Stimulated activated naive CD8-positive, alpha-beta T cell treated with anti-CD3 and anti-CD28 coated beads, Interleukin-15, Interleukin-2, amounts not matched to agents 100 ng/mL and 50 ng/mL, for 24 hours (primary cell): ENCODE measurements around the gene HCRT.
A peak's percentile ranks its signal among the peaks of the same experiment; 100 is the strongest.

Experiments
- H3K27ac Mint-ChIP-seq: one replicate; pipeline ENCODE4 v1.8.0; 2021; ENCODE audit warnings: mild to moderate bottlenecking, mixed read lengths
- H3K27me3 Mint-ChIP-seq: one replicate; pipeline ENCODE4 v1.8.0; 2021; ENCODE audit warnings: mixed read lengths
- H3K36me3 Mint-ChIP-seq: one replicate; pipeline ENCODE4 v1.8.0; 2021; ENCODE audit warnings: low read depth, mixed read lengths
- H3K4me1 Mint-ChIP-seq: one replicate; pipeline ENCODE4 v1.8.0; 2021; ENCODE audit warnings: low read depth, mixed read lengths
- H3K4me3 Mint-ChIP-seq: one replicate; pipeline ENCODE4 v1.8.0; 2021; ENCODE audit warnings: mild to moderate bottlenecking, mixed read lengths
- H3K9me3 Mint-ChIP-seq: one replicate; pipeline ENCODE4 v1.8.0; 2021; ENCODE audit warnings: mixed read lengths

The HCRT gene

DNA sequence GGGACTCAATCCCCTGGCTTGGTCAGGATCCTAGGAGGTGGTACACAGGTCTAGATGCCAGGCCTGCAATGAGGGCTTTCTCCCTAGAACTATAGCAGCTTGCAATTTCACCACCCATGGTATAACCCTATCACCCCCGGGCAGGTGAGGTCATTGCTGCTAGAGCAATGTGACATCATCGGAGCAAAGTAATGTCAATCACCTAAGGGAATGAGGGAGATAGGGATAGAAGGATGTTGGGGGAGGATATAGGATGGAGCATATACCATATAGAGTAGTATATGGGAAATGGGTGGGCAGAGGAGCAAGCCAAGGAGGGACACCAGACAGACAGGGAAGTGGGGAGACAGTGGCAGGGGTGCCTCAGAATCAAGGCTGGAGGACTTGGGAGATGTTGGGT, 7.6 kb downstream of the HCRT start:
- Mint-ChIP-seq H3K9me3 (no peaks in the 10 kb centered on the region), H3K4me3 (no peak overlapping the region), H3K27me3 (peaks cover 24% of the 10 kb centered on the region), H3K27ac (no peak overlapping the region), H3K36me3 (no peaks in the 10 kb centered on the region), H3K4me1 (peaks cover 38% of the 10 kb centered on the region)

DNA sequence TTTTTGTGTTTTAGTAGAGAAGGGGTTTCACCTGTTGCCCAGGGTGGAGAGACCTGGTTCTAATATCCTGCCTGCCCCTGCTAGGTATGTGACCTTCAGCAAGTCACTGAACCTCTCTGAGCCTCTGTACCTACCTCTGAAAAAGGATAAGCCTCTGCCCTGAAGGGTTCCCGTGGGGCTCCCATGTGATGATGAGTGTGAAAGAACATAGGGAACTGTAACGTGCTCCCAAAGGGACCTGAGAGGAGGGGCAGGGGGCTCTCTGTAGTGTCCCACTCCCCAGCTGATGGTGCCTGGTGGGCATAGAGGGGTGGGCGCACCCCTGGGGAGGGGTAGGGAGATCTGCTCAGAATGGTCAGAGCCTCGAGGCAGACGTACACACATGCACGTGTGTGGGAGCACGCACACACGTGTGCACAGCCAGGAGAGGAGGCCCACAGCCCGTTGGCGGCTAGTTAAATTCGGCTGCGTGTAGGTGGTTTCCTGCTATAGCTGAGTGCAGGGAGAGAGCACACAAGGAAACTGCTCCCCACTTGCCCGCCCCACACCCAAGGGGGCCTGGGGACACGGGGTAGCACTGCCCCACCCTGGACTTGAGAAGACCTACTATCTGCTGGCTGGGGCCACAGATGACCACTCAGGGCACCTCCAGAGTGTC, 11.0 kb downstream of the HCRT start:
- Mint-ChIP-seq H3K4me1 (peaks cover 9% of the 10 kb centered on the region), H3K27me3 (peaks cover 5% of the 10 kb centered on the region), H3K36me3 (no peaks in the 10 kb centered on the region), H3K27ac (no peak overlapping the region), H3K4me3 (no peak overlapping the region), H3K9me3 (no peaks in the 10 kb centered on the region)

- Mint-ChIP-seq H3K4me3 (no peak overlapping the region), H3K9me3 (no peaks in the 10 kb centered on the region), H3K27me3 (no peaks in the 10 kb centered on the region), H3K36me3 (no peaks in the 10 kb centered on the region), H3K4me1 (no peaks in the 10 kb centered on the region), H3K27ac (no peak overlapping the region)
Measured at GRCh38 chr17:42171831-42172230, 13.4 kb downstream of the HCRT start.

DNA sequence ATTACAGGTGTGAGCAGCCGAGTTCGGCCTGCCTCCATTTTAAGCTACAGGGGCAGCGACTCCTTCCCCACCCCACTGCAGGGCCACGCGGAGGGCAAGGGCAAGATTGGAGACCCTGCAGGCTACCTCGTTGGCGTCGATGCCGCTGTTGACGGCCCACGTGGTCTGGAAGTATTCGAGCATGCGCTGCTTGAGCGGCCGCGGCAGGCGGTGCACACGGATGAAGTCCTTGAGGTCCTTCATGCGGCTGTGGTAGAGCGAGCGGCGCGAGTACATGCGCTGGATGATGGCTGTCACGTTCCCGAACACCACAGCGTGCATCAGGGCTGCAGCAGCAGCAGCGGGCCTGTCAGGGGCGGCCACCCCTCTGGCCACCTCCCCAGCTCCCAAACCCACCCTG, 15.9 kb downstream of the HCRT start:
- Mint-ChIP-seq H3K4me3 (no peak overlapping the region), H3K27ac (no peak overlapping the region), H3K4me1 (no peaks in the 10 kb centered on the region), H3K36me3 (no peaks in the 10 kb centered on the region), H3K27me3 (no peaks in the 10 kb centered on the region), H3K9me3 (no peaks in the 10 kb centered on the region)

- no peak overlapping the region for H3K27ac Mint-ChIP-seq
- H3K36me3 Mint-ChIP-seq, result no peaks in the 10 kb centered on the region
- no peak overlapping the region for H3K4me3 Mint-ChIP-seq
- no peaks in the 10 kb centered on the region for H3K9me3 Mint-ChIP-seq
- H3K4me1 Mint-ChIP-seq, result no peaks in the 10 kb centered on the region
- no peaks in the 10 kb centered on the region for H3K27me3 Mint-ChIP-seq
Measured at GRCh38 chr17:42167807-42168206, 17.4 kb downstream of the HCRT start.

DNA sequence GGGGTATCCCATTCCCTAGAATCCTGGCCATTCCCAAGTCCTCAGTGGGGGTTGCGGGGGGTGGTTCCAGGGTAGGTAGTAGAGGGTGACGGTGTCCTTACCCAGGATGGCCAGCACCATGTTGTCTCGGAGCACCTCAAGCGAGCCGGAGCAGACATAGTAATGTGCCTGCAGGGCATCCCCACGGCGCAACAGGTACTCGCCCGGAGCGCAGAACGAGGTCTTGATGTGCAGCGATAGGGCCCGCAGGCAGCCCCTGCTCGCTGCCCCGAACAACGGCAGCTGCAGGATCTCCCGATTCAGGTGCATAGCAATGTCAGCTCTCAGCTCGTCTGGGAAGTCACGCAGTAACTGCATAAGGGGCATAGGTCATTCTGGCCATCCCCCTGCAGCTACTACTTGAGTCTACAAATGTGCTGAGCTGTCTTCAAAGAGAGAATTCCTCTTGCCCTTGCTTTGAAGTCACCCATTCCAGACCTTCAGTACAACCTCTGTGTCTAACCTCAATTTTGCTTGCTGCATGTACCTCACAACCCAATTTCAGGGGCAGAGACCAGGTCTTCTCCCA, 19.0 kb downstream of the HCRT start:
- H3K27ac Mint-ChIP-seq, result no peak overlapping the region
- no peak overlapping the region for H3K4me3 Mint-ChIP-seq
- H3K9me3 Mint-ChIP-seq, result no peaks in the 10 kb centered on the region
- H3K4me1 Mint-ChIP-seq, result no peaks in the 10 kb centered on the region
- no peaks in the 10 kb centered on the region for H3K36me3 Mint-ChIP-seq
- H3K27me3 Mint-ChIP-seq, result no peaks in the 10 kb centered on the region

DNA sequence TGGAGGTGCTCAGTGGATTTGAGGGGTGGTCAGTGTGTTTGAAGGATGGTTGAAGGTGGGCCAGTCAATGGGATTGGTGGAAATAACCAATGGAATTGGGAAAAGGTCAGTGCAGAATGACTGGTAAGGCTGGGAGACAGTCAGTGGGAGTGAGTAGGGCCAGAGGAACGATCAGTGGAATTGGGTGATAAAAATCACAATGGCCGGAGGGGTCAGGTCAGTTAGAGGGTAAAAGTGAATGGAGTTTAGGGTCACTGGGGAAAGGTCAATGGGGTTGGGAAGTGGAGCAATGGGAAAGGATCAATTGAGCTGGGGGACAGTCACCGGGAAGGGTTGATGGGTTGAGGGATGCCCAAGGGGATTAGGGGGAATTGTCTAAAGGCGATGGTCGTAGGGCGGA, 19.5 kb downstream of the HCRT start:
- no peaks in the 10 kb centered on the region for H3K27me3 Mint-ChIP-seq
- H3K27ac Mint-ChIP-seq, result no peak overlapping the region
- H3K4me1 Mint-ChIP-seq, result no peaks in the 10 kb centered on the region
- H3K9me3 Mint-ChIP-seq, result no peaks in the 10 kb centered on the region
- H3K4me3 Mint-ChIP-seq, result no peak overlapping the region
- H3K36me3 Mint-ChIP-seq, result no peaks in the 10 kb centered on the region

DNA sequence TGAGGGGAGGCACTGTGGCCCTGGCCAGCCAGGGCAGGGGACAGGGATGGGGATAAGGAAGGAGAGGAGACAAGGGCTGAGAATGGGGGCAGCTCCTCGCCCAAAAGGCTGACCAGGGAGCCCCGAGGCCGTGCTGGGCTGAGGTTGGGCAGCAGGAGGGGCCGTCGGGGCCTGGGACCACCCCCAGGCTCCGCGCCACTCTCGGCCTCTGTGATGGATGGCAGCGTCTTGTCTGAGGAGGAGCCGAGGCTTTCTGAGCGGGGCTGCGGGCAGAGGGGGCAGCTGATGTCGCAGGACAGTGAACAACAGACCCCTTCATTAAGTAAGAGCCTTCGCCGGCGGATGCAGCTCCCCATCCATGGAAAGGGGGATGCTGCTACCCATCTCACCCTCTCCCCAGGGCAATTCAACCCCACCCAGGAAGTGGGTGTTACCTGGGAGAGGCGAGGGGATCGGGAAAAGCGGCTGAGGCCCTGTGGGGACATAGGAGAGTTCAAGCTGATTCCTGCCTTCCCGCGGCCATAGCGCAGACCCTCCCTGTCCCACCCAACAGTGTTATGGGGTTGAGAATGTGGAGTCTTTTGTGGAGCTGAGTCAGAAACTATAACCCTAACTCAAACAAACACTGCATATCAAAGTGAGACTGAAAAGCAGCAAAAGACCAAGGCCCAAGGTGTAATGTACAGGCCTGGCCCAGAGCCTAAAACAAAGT, 21.4 kb downstream of the HCRT start:
- Mint-ChIP-seq H3K27ac (no peak overlapping the region), H3K4me3 (no peak overlapping the region), H3K36me3 (no peaks in the 10 kb centered on the region), H3K27me3 (no peaks in the 10 kb centered on the region), H3K4me1 (no peaks in the 10 kb centered on the region), H3K9me3 (no peaks in the 10 kb centered on the region)

DNA sequence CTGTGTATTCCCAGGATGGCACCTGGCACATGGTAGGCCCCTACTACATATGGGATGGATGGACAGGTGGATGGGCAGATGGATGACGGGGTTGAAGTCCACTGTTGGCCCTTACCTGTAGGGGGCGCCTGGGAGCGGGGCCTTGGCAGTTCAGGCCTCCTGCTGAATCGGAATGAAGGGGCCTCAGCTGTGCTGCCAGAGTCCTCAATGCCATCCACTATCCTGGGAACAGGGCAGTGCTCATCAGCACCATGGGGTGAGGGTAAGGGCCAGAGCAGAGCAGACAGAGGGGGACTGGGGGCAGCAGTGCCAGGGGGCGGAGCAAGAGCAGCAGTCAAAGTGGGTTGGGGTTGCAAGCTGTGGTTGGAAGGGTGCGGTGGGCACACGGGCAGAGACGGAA, 22.1 kb downstream of the HCRT start:
- Mint-ChIP-seq H3K4me1 (no peaks in the 10 kb centered on the region), H3K27me3 (no peaks in the 10 kb centered on the region), H3K36me3 (no peaks in the 10 kb centered on the region), H3K9me3 (no peaks in the 10 kb centered on the region), H3K4me3 (no peak overlapping the region), H3K27ac (no peak overlapping the region)

- no peak overlapping the region for H3K4me3 Mint-ChIP-seq
- H3K4me1 Mint-ChIP-seq, result peaks cover 6% of the 10 kb centered on the region
- no peaks in the 10 kb centered on the region for H3K27me3 Mint-ChIP-seq
- no peak overlapping the region for H3K27ac Mint-ChIP-seq
- no peaks in the 10 kb centered on the region for H3K36me3 Mint-ChIP-seq
- H3K9me3 Mint-ChIP-seq, result no peaks in the 10 kb centered on the region
Measured at GRCh38 chr17:42160531-42160910, 24.7 kb downstream of the HCRT start.

GRCh38 chr17:42159796-42160530, 25.3 kb downstream of the HCRT start:
- Mint-ChIP-seq H3K27me3 (no peaks in the 10 kb centered on the region), H3K9me3 (no peaks in the 10 kb centered on the region), H3K36me3 (no peaks in the 10 kb centered on the region), H3K4me1 (peaks cover 6% of the 10 kb centered on the region), H3K4me3 (no peak overlapping the region), H3K27ac (no peak overlapping the region)

DNA sequence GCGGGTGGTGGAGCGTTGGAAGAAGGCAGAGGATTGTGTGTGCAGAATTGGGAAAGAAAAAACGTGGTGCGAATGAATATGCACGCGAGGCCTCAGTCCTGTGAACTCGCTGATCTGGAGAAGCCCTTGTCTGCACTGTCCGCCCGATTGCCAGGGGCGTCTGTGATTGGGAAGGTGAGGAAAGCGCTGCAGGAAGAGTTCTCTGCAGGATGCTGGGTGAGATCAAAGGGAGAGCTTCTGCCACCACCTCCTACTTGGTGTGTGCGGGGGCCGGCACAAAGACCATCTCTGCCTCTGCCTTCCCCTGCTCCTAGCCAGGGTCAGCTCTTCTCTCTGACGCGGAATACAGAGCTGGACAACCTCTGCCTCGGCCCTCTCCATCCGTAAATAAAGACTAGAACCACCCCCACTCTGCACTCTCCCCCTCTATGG, 29.6 kb downstream of the HCRT start:
- Mint-ChIP-seq H3K4me3 (peak overlapping the region; percentile 95), H3K4me1 (peaks cover 43% of the 10 kb centered on the region), H3K27me3 (no peaks in the 10 kb centered on the region), H3K27ac (no peak overlapping the region), H3K9me3 (no peaks in the 10 kb centered on the region), H3K36me3 (peaks cover 4% of the 10 kb centered on the region)

GRCh38 chr17:42153919-42154742, 31.1 kb downstream of the HCRT start:
- Mint-ChIP-seq H3K4me3 (peak overlapping the region; percentile 95), H3K36me3 (peaks cover 4% of the 10 kb centered on the region), H3K4me1 (peaks cover 45% of the 10 kb centered on the region), H3K27ac (peak overlapping the region; percentile 92), H3K27me3 (no peaks in the 10 kb centered on the region), H3K9me3 (no peaks in the 10 kb centered on the region)

- H3K27me3 Mint-ChIP-seq, result no peaks in the 10 kb centered on the region
- H3K36me3 Mint-ChIP-seq, result peaks cover 32% of the 10 kb centered on the region
- H3K9me3 Mint-ChIP-seq, result no peaks in the 10 kb centered on the region
- H3K27ac Mint-ChIP-seq, result peak overlapping the region; percentile 45
- H3K4me1 Mint-ChIP-seq, result peaks cover 30% of the 10 kb centered on the region
- H3K4me3 Mint-ChIP-seq, result no peak overlapping the region
Measured at GRCh38 chr17:42146911-42147607, 38.2 kb downstream of the HCRT start.
